Lung (tissue), 12 donors: ENCODE results near the gene MYOM1. TPM values are rescaled to one million over a fixed set of nuclear protein-coding genes. Genes with fewer than 3 reads are reported as not detected.

Source experiments
- ATAC-seq: fragments of 200-7000 bp; cut with Tn5 transposase; one replicate; pipeline ENCODE4 v1.9.1; 2020; ENCODE audit warnings: moderate number of reproducible peaks; ENCODE audit not compliant: insufficient read depth, low FRiP score
- DNase-seq, 3 donors: peaks; one replicate each; pipeline ENCODE4 v3.0.0-alpha.2; 2013 to 2017
- H3K27ac ChIP-seq, 2 donors: one replicate each; pipeline ENCODE4 v1.5.1; 2013; ENCODE audit warnings: mild to moderate bottlenecking in 2 of 2, moderate library complexity in 2 of 2, control low read depth in 1 of 2, inconsistent platforms in 1 of 2, low read depth in 1 of 2, low read length in 1 of 2
- H3K27me3 ChIP-seq, 3 donors: one replicate each; pipeline ENCODE4 v1.5.1; 2013; ENCODE audit warnings: low read length in 2 of 3; ENCODE audit not compliant: control insufficient read depth in 3 of 3, insufficient read depth in 3 of 3
- H3K36me3 ChIP-seq, 4 donors: one replicate each; pipeline ENCODE4 v1.5.1; 2013; ENCODE audit warnings: low read length in 4 of 4, mild to moderate bottlenecking in 1 of 4, moderate library complexity in 1 of 4; ENCODE audit not compliant: control insufficient read depth in 4 of 4, insufficient read depth in 4 of 4
- H3K4me1 ChIP-seq, 5 donors: one replicate each; pipeline ENCODE4 v1.5.1; 2013; ENCODE audit warnings: low read length in 5 of 5, mild to moderate bottlenecking in 2 of 5, moderate library complexity in 1 of 5; ENCODE audit not compliant: control insufficient read depth in 5 of 5, insufficient read depth in 5 of 5
- H3K4me3 ChIP-seq: one replicate; pipeline ENCODE4 v1.5.1; 2013; ENCODE audit warnings: mild to moderate bottlenecking, control low read depth, moderate library complexity
- H3K9ac ChIP-seq, 2 donors: one replicate each; pipeline ENCODE4 v1.5.1; 2013; ENCODE audit warnings: low read length in 2 of 2, control low read depth in 1 of 2; ENCODE audit not compliant: insufficient read depth in 1 of 2
- H3K9me3 ChIP-seq, 4 donors: one replicate each; pipeline ENCODE4 v1.5.1; 2013; ENCODE audit warnings: low read length in 3 of 4, mild to moderate bottlenecking in 1 of 4, moderate library complexity in 1 of 4; ENCODE audit not compliant: control insufficient read depth in 4 of 4, insufficient read depth in 3 of 4
- WGBS, 2 donors: extraction: QIAGEN DNeasy Blood & Tissue Kit; methylation state at CpG; one replicate each; pipeline ENCODE4 v1.1.7; 2013; 5-methylcytosine and 5-hydroxymethylcytosine counted together
- polyA plus RNA-seq, 2 donors: library from polyadenylated mRNA; stranded (reverse); fragments of 200-250 nt; gene quantifications; one replicate each; pipeline ENCODE4 v1.2.1, GENCODE V29; 2013
- total RNA-seq, 2 donors: library from RNA; depleted of rRNA in 1 of 2; stranded (reverse); fragments of >200 nt in 1 of 2; gene quantifications; one replicate each; pipeline ENCODE4 v1.2.1, GENCODE V29; 2014 to 2021
- TF ChIP-seq, protein P1 (sequence below): IDR thresholded peaks from 2 replicates; pipeline ENCODE4 v1.5.1; 2012; ENCODE audit warnings: mild to moderate bottlenecking; ENCODE audit errors: control extremely low read depth, extremely low read depth
- donor health status: control.
- donor health status: control.
- donor health status: Bipolar disorder and iron deficiency.
- donor health status: healthy.
- donor health status: DM: yes; HTN: yes; CAD: no.

MYOM1 gene
- total and polyA plus RNA-seq, 4 donors = 0.61 to 4.6 (median 1.3) TPM

GRCh38 chr18:3263132-3263700, 43.4 kb upstream of the MYOM1 start:
- WGBS, 2 donors = 15 to 28% methylated on average over 8 of the region's 8 CpGs
- ATAC-seq = no peak
- no peak for DNase-seq
- Histone ChIP-seq H3K9me3 (no peaks in the 10 kb centered on the region), H3K27ac (peak overlapping the region; percentile 98 to 100), H3K9ac (peak overlapping the region; percentile 51 to 71), H3K4me3 (peak overlapping the region; percentile 97), H3K4me1 (peaks cover 0 to 45% (median 13%) of the 10 kb centered on the region in 5 donors), H3K36me3 (peaks cover 0 to 9% (median 5%) of the 10 kb centered on the region in 4 donors), H3K27me3 (no peaks in the 10 kb centered on the region)
- TF ChIP-seq, protein P1, sequence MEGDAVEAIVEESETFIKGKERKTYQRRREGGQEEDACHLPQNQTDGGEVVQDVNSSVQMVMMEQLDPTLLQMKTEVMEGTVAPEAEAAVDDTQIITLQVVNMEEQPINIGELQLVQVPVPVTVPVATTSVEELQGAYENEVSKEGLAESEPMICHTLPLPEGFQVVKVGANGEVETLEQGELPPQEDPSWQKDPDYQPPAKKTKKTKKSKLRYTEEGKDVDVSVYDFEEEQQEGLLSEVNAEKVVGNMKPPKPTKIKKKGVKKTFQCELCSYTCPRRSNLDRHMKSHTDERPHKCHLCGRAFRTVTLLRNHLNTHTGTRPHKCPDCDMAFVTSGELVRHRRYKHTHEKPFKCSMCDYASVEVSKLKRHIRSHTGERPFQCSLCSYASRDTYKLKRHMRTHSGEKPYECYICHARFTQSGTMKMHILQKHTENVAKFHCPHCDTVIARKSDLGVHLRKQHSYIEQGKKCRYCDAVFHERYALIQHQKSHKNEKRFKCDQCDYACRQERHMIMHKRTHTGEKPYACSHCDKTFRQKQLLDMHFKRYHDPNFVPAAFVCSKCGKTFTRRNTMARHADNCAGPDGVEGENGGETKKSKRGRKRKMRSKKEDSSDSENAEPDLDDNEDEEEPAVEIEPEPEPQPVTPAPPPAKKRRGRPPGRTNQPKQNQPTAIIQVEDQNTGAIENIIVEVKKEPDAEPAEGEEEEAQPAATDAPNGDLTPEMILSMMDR = no peak

- H3K27me3 ChIP-seq = no peaks in the 10 kb centered on the region
- H3K36me3 ChIP-seq = peaks cover 0 to 13% (median 11%) of the 10 kb centered on the region in 4 donors
- peak overlapping the region; percentile 51 to 71 for H3K9ac ChIP-seq
- ATAC-seq (peak; percentile 21), DNase-seq (peak in 2 of 3 donors; percentile 36 to 48)
- TF ChIP-seq, protein P1 = no peak
- no peaks in the 10 kb centered on the region for H3K9me3 ChIP-seq
- peaks cover 0 to 39% (median 13%) of the 10 kb centered on the region in 5 donors for H3K4me1 ChIP-seq
- peak overlapping the region; percentile 97 for H3K4me3 ChIP-seq
- H3K27ac ChIP-seq = peak overlapping the region; percentile 98 to 100
- WGBS, 2 donors = 0 to 1% methylated on average over 59 to 69 of the region's 69 CpGs
These were observed 42.7 kb upstream of the MYOM1 start for GRCh38 chr18:3262234-3263131.

- 0 to 1% methylated on average over 47 to 84 of the region's 84 CpGs for WGBS, 2 donors
- ATAC-seq = peak; percentile 93
- peaks cover 0 to 36% (median 13%) of the 10 kb centered on the region in 5 donors for H3K4me1 ChIP-seq
These were observed 41.8 kb upstream of the MYOM1 start, which contains the start of gene MYL12B for GRCh38 chr18:3261373-3262233. MYL12B (plus strand) TSS chr18:3262133; CDS start chr18:3272899, 10,766 bp downstream.

More at GRCh38 chr18:3261373-3262233, 41.8 kb upstream of the MYOM1 start, which contains the start of gene MYL12B:
- Histone ChIP-seq H3K27me3 (no peaks in the 10 kb centered on the region), H3K27ac (peak within 1 kb of the TSS; percentile 98 to 100), H3K36me3 (peaks cover 5 to 21% (median 16%) of the 10 kb centered on the region in 4 donors), H3K9me3 (no peaks in the 10 kb centered on the region), H3K9ac (peak within 1 kb of the TSS; percentile 59 to 86), H3K4me3 (peak within 1 kb of the TSS; percentile 97)
- TF ChIP-seq, protein P1 = no peak
- DNase-seq = peak; percentile 86 to 88 (median 87)
